KMS-11 (cell line): Measurements from ENCODE around the gene CDK2AP2.
"Not testable (repeated sequence)": the region's sequence is repeated elsewhere in the genome, so short reads cannot be mapped to it uniquely, and the experiment has no call there.

Source experiments
- H2AFZ ChIP-seq: fragments of 200-600 bp; sonication (generic); 2 replicates; pipeline ENCODE4 v1.6.1; 2016; ENCODE audit warnings: antibody characterized with exemption, mixed run types, low read depth
- H3K27ac ChIP-seq: fragments of 200-600 bp; sonication (generic); 2 replicates; pipeline ENCODE4 v1.6.1; 2016; ENCODE audit warnings: mild to moderate bottlenecking, mixed run types
- H3K27me3 ChIP-seq: fragments of 200-600 bp; sonication (generic); 2 replicates; pipeline ENCODE4 v1.6.1; 2017; ENCODE audit warnings: mild to moderate bottlenecking, low read depth, mixed run types, moderate library complexity; ENCODE audit not compliant: insufficient read depth
- H3K36me3 ChIP-seq: fragments of 200-600 bp; sonication (generic); 2 replicates; pipeline ENCODE4 v1.6.1; 2017; ENCODE audit warnings: mild to moderate bottlenecking, mixed run types; ENCODE audit not compliant: insufficient read depth
- H3K4me1 ChIP-seq: fragments of 200-600 bp; sonication (generic); 2 replicates; pipeline ENCODE4 v1.6.1; 2016; ENCODE audit warnings: mild to moderate bottlenecking, low read depth, mixed run types; ENCODE audit not compliant: poor library complexity, severe bottlenecking
- H3K4me2 ChIP-seq: fragments of 200-600 bp; sonication (generic); 2 replicates; pipeline ENCODE4 v1.7.0; 2016; ENCODE audit warnings: mild to moderate bottlenecking, mixed run types
- H3K4me3 ChIP-seq: fragments of 200-600 bp; sonication (generic); IDR thresholded peaks from 2 replicates; pipeline ENCODE4 v1.6.1; 2017; ENCODE audit warnings: low read depth, low read length, mixed read lengths; ENCODE audit not compliant: insufficient read depth
- H3K79me2 ChIP-seq: fragments of 200-600 bp; sonication (generic); 2 replicates; pipeline ENCODE4 v1.6.1; 2016; ENCODE audit warnings: low read depth, mixed run types; ENCODE audit not compliant: insufficient read depth
- H3K9ac ChIP-seq: fragments of 200-600 bp; sonication (generic); 2 replicates; pipeline ENCODE4 v1.6.1; 2016; ENCODE audit warnings: mild to moderate bottlenecking, mixed run types
- H4K20me1 ChIP-seq: fragments of 200-600 bp; sonication (generic); 2 replicates; pipeline ENCODE4 v1.6.1; 2016; ENCODE audit warnings: mild to moderate bottlenecking, mixed run types; ENCODE audit not compliant: insufficient read depth
- CTCF ChIP-seq: fragments of 200-600 bp; sonication (generic); conservative IDR thresholded peaks from 2 replicates; pipeline ENCODE4 v1.6.1; 2017; ENCODE audit warnings: low read depth, mild to moderate bottlenecking, antibody characterized with exemption, low read length, moderate library complexity, mixed read lengths

Gene CDK2AP2

GRCh38 chr11:67490727-67491065 is 17.3 kb downstream of the CDK2AP2 start:
- TF ChIP-seq CTCF = no peak
- Histone ChIP-seq H3K9ac (no peak overlapping the region), H3K27me3 (no peaks in the 10 kb centered on the region), H3K79me2 (no peaks in the 10 kb centered on the region), H2AFZ (no peak overlapping the region), H3K36me3 (no peaks in the 10 kb centered on the region), H3K4me2 (no peak overlapping the region), H4K20me1 (no peaks in the 10 kb centered on the region), H3K4me1 (no peaks in the 10 kb centered on the region), H3K27ac (no peak overlapping the region), H3K4me3 (no peak overlapping the region)

GRCh38 chr11:67489885-67490726 is 17.9 kb downstream of the CDK2AP2 start:
- Histone ChIP-seq H3K27ac (no peak overlapping the region), H4K20me1 (no peaks in the 10 kb centered on the region), H3K79me2 (no peaks in the 10 kb centered on the region), H3K27me3 (no peaks in the 10 kb centered on the region), H3K4me2 (no peak overlapping the region), H3K9ac (no peak overlapping the region), H2AFZ (no peak overlapping the region), H3K4me1 (no peaks in the 10 kb centered on the region), H3K36me3 (no peaks in the 10 kb centered on the region), H3K4me3 (no peak overlapping the region)
- TF ChIP-seq CTCF = no peak

DNA sequence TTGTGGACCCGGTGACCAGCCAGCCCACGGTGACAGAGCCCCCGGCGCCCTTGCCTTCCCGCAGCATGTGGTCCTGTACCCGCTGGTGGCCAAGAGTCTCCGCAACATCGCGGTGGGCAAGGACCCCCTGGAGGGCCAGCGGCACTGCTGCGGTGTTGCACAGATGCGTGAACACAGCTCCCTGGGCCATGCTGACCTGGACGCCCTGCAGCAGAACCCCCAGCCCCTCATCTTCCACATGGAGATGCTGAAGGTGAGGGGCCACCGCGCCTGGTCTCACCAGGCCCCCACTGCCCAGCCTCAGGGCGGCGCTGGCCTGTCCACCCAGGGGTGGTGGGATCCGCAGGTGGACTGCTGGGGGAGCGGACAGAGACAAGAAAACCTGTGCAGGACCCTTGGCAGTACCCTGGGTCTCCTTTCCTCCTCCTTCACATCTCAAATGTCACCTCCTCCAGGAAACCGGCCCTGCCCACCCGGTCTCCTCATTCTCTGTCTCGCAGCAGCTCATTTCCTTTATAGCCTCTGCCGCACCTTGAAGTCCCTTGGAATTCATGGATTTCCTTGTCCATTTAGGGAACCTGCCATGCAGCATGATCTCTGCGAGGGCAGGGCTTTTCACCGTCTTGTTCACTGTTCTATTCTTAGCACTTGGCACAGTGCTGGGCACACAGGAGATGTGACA is 18.6 kb downstream of the CDK2AP2 start:
- no peak overlapping the region for H3K9ac ChIP-seq
- no peak overlapping the region for H3K4me2 ChIP-seq
- H3K27ac ChIP-seq = no peak overlapping the region
- H3K79me2 ChIP-seq = no peaks in the 10 kb centered on the region
- no peaks in the 10 kb centered on the region for H3K4me1 ChIP-seq
- no peaks in the 10 kb centered on the region for H3K27me3 ChIP-seq
- no peak overlapping the region for H2AFZ ChIP-seq
- no peak for TF ChIP-seq CTCF
- H3K36me3 ChIP-seq = no peaks in the 10 kb centered on the region
- no peak overlapping the region for H3K4me3 ChIP-seq
- H4K20me1 ChIP-seq = no peaks in the 10 kb centered on the region

- Histone ChIP-seq H3K27ac (no peak overlapping the region), H3K4me2 (no peak overlapping the region), H3K27me3 (no peaks in the 10 kb centered on the region), H3K36me3 (no peaks in the 10 kb centered on the region), H4K20me1 (no peaks in the 10 kb centered on the region), H2AFZ (no peak overlapping the region), H3K79me2 (no peaks in the 10 kb centered on the region), H3K9ac (no peak overlapping the region), H3K4me3 (no peak overlapping the region), H3K4me1 (peaks cover 7% of the 10 kb centered on the region)
- no peak for TF ChIP-seq CTCF
Observed at GRCh38 chr11:67486481-67487195, 21.3 kb downstream of the CDK2AP2 start.

DNA sequence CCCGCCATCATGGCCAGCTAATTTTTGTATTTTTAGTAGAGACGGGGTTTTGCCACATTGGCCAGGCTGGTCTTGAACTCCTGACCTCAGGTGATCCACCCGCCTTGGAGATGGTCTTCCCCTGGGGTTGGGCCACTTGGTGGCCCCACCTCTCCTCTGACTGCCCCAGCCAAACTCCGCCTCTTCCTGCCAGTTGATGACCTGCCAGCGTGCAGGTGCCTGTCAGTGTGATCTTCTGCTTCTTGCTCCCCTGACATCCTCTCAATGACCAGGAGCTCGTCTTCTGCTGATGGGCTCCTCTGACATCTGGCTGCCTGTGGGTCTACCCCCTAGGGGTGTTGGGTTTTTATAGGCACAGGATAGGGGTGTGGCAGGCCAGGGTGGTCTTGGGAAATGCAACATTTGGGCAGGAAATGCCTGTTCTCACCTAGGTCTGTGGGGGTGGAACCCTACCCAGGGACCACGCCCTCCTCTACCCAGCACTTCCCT is 22.0 kb downstream of the CDK2AP2 start:
- H3K9ac ChIP-seq = not testable (repeated sequence)

More for the DNA sequence above, 22.0 kb downstream of the CDK2AP2 start:
- not testable (repeated sequence) for H3K27me3 ChIP-seq, H3K4me1 ChIP-seq, H3K27ac ChIP-seq, H4K20me1 ChIP-seq, H2AFZ ChIP-seq, H3K4me2 ChIP-seq, H3K79me2 ChIP-seq, H3K4me3 ChIP-seq, H3K36me3 ChIP-seq
